HG02798 (cell line): ENCODE measurements around the gene CYP2U1.

Source experiments
- ATAC-seq: cut with Tn5 transposase; IDR thresholded peaks from one replicate; pipeline ENCODE4 v1.9.1; 2021; ENCODE audit warnings: mild to moderate bottlenecking; ENCODE audit not compliant: unreplicated experiment, poor library complexity

CYP2U1 gene

GRCh38 chr4:107977966-107978705, 46.8 kb downstream of the CYP2U1 start:
- ATAC-seq: no peak

DNA sequence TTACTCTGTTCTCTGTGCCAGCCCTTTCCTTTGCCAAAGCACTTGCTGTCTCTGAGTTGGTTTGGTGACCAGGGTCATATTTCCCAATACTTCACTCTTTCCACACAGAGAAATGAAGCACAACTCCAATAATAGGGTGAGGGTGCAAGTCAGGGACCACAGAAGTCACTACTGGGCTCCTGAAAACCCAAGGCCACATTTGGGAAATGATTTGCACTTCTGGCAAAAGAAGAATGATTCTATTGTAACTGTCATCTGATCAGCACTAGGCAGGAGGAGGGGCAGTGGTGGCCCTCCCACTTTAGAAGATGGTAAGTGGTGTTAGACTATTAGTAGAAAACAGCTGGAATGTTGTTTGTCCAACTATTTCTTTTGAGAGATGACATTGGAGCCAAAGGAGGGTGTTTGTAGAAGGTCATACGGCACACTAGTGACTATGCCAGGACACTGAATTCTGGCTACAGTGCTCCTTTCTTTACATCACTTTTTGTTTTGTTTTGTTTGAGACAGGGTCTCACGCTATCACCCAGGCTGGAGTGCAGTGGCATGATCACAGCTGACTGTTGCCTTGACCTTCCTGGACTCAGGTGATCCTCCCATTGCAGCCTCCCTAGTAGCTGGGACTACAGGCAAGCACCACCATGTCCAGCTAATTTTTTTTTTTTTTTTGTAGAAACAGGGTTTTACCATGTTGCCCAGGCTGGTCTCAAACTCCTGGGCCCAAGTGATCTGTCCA, 47.5 kb downstream of the CYP2U1 start:
- ATAC-seq: no peak

DNA sequence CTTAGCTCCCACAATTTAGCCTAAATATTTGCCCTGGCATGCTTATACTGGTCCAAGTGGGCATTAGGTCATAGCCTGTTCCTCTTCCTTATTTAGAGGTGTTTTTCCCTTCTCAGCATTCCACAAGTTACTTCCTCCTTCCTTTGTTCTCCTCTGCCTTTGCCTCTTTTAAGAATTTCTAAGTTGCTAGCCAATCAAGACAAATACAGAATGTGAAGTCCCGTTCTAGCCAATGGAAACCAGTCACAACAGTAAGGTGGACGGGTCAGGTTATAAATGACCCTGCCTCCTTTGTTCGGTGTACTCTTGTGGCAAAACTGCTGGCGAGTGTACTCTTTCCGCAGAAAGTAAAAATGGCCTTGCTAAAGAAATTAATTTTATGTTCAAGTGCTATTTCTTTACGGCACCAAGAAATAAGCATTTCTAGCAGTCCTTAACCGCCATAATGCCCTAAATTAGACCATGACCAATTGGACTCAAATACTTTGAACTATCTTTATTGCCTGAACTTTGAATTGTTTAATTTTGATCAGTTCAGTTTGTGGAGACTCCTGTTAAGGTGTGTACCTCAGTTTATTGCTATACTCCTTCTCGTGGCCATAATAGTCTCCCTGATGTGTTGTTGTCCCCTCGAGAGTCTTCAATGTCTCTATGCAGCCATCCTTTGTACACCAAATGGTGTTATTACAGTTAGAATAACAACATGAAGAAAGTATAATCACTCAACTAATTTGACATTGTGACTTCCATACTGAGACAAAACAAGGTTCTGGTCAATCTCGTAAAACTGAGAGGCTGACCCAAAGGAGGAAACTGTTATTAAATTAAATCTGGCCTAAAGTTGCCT, 56.8 kb downstream of the CYP2U1 start:
- ATAC-seq: no peak

- ATAC-seq: no peak
Observed at GRCh38 chr4:107988763-107989035, 57.4 kb downstream of the CYP2U1 start.

- no peak for ATAC-seq
Observed at GRCh38 chr4:107989162-107989536, 57.8 kb downstream of the CYP2U1 start.

DNA sequence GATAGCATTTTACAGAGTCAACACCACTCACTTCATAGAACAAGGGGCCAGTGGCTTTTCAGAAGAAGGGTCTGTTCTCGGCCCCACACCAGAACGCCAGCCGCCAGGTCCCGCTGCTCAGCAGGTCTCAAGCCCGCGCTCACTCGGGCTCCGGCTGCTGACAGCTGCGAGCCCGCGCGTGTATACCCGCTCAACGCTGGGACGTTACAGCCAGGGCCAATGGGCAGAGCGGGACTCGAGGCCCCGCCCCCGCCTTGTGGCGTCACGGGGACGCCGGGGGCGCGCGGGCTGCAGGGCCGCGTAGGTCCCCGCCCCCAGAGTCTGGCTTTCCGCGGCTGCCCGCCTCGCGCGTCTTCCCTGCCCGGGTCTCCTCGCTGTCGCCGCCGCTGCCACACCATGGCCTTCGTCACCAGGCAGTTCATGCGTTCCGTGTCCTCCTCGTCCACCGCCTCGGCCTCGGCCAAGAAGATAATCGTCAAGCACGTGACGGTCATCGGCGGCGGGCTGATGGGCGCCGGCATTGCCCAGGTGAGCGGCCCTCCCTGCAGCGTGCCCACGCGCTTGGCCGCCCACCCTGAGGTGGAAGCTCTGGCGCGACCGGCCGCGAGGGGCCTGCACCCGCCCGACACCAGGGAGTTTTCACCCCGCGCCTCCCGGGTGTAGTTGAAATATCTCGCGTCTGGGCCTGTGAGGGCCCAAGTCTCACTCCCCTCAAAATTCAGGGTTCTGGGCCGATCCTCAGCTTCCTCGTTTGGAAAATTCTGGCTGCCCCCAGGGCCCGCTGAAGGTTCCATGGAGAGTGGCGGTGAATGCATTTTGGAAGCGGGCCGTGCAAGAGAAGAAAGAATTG, 58.4 kb downstream of the CYP2U1 start, which contains the start of gene HADH:
TSS of gene HADH (plus strand) at position 353 of the 850 bp plus-strand sequence. CDS start at position 397, 44 bp downstream.
- peak; percentile 97 for ATAC-seq

- no peak for ATAC-seq
Observed at GRCh38 chr4:107991945-107992630, 60.7 kb downstream of the CYP2U1 start.

- ATAC-seq: peak; percentile 37
Observed at GRCh38 chr4:107993969-107994368, 62.6 kb downstream of the CYP2U1 start.

DNA sequence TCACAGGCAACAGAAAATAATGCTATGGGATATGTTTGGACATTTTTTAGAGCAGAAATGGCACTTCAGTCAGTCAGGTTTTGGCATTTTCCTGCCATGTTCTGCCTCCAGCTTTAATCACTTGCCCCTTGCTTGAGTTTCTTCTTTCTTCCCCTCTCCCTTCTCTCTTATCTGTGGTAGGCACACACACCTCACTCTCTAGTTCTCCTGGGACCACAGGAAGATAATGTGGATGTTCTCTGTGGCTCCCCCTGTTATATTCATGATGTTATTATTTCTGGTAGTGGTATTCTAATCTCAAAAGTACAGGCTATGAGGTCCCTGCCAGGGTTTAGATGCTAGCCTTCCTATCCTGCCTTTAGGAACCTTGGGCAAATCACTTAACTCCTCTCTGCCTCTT, 63.5 kb downstream of the CYP2U1 start:
- no peak for ATAC-seq

GRCh38 chr4:107996949-107997788, 65.8 kb downstream of the CYP2U1 start:
- ATAC-seq: no peak

- no peak for ATAC-seq
Observed at GRCh38 chr4:107997794-107998193, 66.4 kb downstream of the CYP2U1 start.

GRCh38 chr4:107999932-108000539, 68.7 kb downstream of the CYP2U1 start:
- no peak for ATAC-seq

DNA sequence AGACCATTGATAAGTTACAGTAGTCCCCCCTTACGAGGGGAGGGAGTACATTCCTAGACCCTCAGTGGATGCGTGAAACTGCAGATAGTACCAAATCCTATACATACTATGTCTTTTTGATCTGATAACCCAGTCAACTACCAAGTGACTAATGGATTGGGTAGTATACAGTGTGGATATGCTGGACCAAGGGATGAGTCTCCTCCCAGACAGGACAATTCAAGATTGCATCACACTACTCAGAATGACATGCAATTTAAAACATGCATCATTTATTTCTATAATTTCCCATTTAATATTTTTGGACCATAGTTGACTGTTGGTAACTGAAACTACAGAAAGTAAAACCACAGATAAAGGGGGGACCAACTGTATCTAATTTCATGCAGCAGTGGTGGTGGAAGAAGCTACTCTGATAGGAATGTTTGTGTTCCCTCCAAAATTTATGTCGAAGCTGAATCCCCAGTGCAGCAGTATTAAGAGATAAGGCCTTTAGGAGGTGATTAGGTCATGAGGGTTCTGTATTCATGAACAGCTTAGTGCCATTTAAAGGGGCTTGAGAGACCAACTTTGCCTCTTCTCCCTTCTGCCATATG, 70.3 kb downstream of the CYP2U1 start:
- ATAC-seq: no peak
